ENCODE measurements around the gene SCAP.
"Not testable (repeated sequence)": the region's sequence is repeated elsewhere in the genome, so short reads cannot be mapped to it uniquely, and the experiment has no call there.

The SCAP gene

GRCh38 chr3:47480267-47480666 is 4.5 kb upstream of the SCAP start:
- not testable (repeated sequence) for DNase-seq

GRCh38 chr3:47479826-47480160 is 4.1 kb upstream of the SCAP start:
- DNase-seq = no peak

- DNase-seq = no peak
Observed at GRCh38 chr3:47478022-47478421, 2.3 kb upstream of the SCAP start.

GRCh38 chr3:47476644-47477199 is 981 bp upstream of the SCAP start:
- DNase-seq = no peak

- no peak for DNase-seq
Observed at GRCh38 chr3:47476330-47476626, 537 bp upstream of the SCAP start.

GRCh38 chr3:47475029-47475569 is 642 bp downstream of the SCAP start:
- DNase-seq = no peak

- no peak for DNase-seq
Observed at GRCh38 chr3:47473391-47473790, 2.4 kb downstream of the SCAP start.

GRCh38 chr3:47469616-47470015 is 6.1 kb downstream of the SCAP start:
- DNase-seq = no peak

- DNase-seq = not testable (repeated sequence)
Observed at GRCh38 chr3:47468315-47468714, 7.4 kb downstream of the SCAP start.

- no peak for DNase-seq
Observed at GRCh38 chr3:47464588-47464987, 11.2 kb downstream of the SCAP start.

GRCh38 chr3:47459534-47460085 is 16.1 kb downstream of the SCAP start:
- DNase-seq = not testable (repeated sequence)

GRCh38 chr3:47456984-47457383 is 18.8 kb downstream of the SCAP start:
- DNase-seq = no peak

- no peak for DNase-seq
Observed at GRCh38 chr3:47455806-47456452, 19.8 kb downstream of the SCAP start.

GRCh38 chr3:47452453-47453215 is 23.1 kb downstream of the SCAP start:
- DNase-seq = no peak

GRCh38 chr3:47444103-47444502 is 31.6 kb downstream of the SCAP start:
- DNase-seq = no peak

GRCh38 chr3:47443611-47443995 is 32.1 kb downstream of the SCAP start:
- no peak for DNase-seq

GRCh38 chr3:47441796-47442551 is 33.8 kb downstream of the SCAP start:
- DNase-seq = no peak

- no peak for DNase-seq
Observed at GRCh38 chr3:47440131-47440530, 35.6 kb downstream of the SCAP start.

- no peak for DNase-seq
Observed at GRCh38 chr3:47436180-47436579, 39.6 kb downstream of the SCAP start.

- no peak for DNase-seq
Observed at GRCh38 chr3:47434849-47435248, 40.9 kb downstream of the SCAP start.

GRCh38 chr3:47433796-47434195 is 41.9 kb downstream of the SCAP start:
- no peak for DNase-seq

- DNase-seq = no peak
Observed at GRCh38 chr3:47432673-47433072, 43.1 kb downstream of the SCAP start.

- DNase-seq = no peak
Observed at GRCh38 chr3:47431225-47431624, 44.5 kb downstream of the SCAP start.
